Psoas muscle (tissue), 8 donors: ENCODE data around the gene MEMO1. TPM values are rescaled to one million over a fixed set of nuclear protein-coding genes. Genes with fewer than 3 reads are reported as not detected.

Experiments used
- ATAC-seq, 4 donors: fragments of 200-7000 bp; cut with Tn5 transposase; one replicate each; pipeline ENCODE4 v1.9.1; 2020; ENCODE audit warnings: moderate library complexity in 3 of 4, mild to moderate bottlenecking in 2 of 4
- DNase-seq, 2 donors: peaks; one replicate each; pipeline ENCODE4 v3.0.0-alpha.2; 2020
- H3K27ac ChIP-seq: fragments of 200-600 bp; one replicate; pipeline ENCODE4 v1.8.0; 2022
- H3K27me3 ChIP-seq, 3 donors: fragments of 200-600 bp in 1 of 3; one replicate each; pipeline versions ENCODE4 v1.6.1 to v1.8.0; 2013 to 2022; ENCODE audit warnings: low read length in 2 of 3, mild to moderate bottlenecking in 2 of 3, moderate library complexity in 1 of 3; ENCODE audit not compliant: insufficient read depth in 3 of 3
- H3K36me3 ChIP-seq, 2 donors: fragments of 200-600 bp in 1 of 2; one replicate each; pipeline versions ENCODE4 v1.6.1 to v1.8.0; 2013 to 2022; ENCODE audit warnings: low read depth in 1 of 2, mild to moderate bottlenecking in 1 of 2, moderate library complexity in 1 of 2; ENCODE audit not compliant: insufficient read depth in 1 of 2
- H3K4me1 ChIP-seq: fragments of 200-600 bp; one replicate; pipeline ENCODE4 v1.8.0; 2022
- H3K4me3 ChIP-seq: fragments of 200-600 bp; one replicate; pipeline ENCODE4 v1.8.0; 2022; ENCODE audit warnings: mild to moderate bottlenecking
- H3K9me3 ChIP-seq: fragments of 200-600 bp; one replicate; pipeline ENCODE4 v1.8.0; 2022
- CTCF ChIP-seq: fragments of 200-600 bp; IDR thresholded peaks from one replicate; pipeline ENCODE4 v1.8.0; 2022; ENCODE audit warnings: antibody characterized with exemption
- WGBS, 3 donors: extraction: QIAGEN DNeasy Blood & Tissue Kit; methylation state at CpG; one replicate each; pipeline versions ENCODE4 v1.1.6 to v1.1.7; 2013; 5-methylcytosine and 5-hydroxymethylcytosine counted together
- intact Hi-C, 2 donors: fragments of 100-400 bp; cut with DNase I; formaldehyde crosslinking; loops; one replicate each; pipeline versions ENCODE4 v1.11.0 to v1.14.2; 2022
- polyA plus RNA-seq, 3 donors: library from polyadenylated mRNA; stranded (reverse); fragments of 200-250 nt; gene quantifications; one replicate each; pipeline ENCODE4 v1.2.3, GENCODE V29; 2013
- total RNA-seq, 4 donors: library from RNA; stranded (reverse); fragmentation: NEBNext Ultra II Directional in 2 of 4; extraction: Animal tissue kit (Norgen Biotek cat#: 25700) in 2 of 4; gene quantifications; one replicate each; pipeline versions ENCODE4 v1.2.1 to v1.2.4, GENCODE V29; 2021 to 2023
- donor health status: healthy with polysubstance abuse.
- donor health status: DM: no; HTN: no; CAD: no; lungs with moderate emphysema.
- donor health status: Bipolar disorder and iron deficiency.
- donor health status: healthy.
- donor health status: DM: yes; HTN: yes; CAD: no.
- donor health status: DM: no; HTN: no; CAD: no.
- donor health status: DM: no; HTN: no; CAD: no.
- donor health status: DM: yes; HTN: yes; CAD: no.

MEMO1 gene
- total and polyA plus RNA-seq, 7 donors = 40.0 to 86.8 (median 56.0) TPM

- H3K27me3 ChIP-seq = no peaks in the 10 kb centered on the region
- DNase-seq (no peak), ATAC-seq (peak; percentile 56 to 77 (median 62))
- peak overlapping the region; percentile 84 for H3K27ac ChIP-seq
- WGBS, 3 donors = 57 to 78% (median 63%) methylated on average over 5 of the region's 5 CpGs
- H3K36me3 ChIP-seq = no peaks in the 10 kb centered on the region
- H3K4me1 ChIP-seq = peaks cover 59% of the 10 kb centered on the region
- TF ChIP-seq CTCF = no peak
- intact Hi-C loops = no loop called here
- no peaks in the 10 kb centered on the region for H3K9me3 ChIP-seq
- no peak overlapping the region for H3K4me3 ChIP-seq
Measured at GRCh38 chr2:31983762-31984467, 26.9 kb downstream of the MEMO1 start.

- no peak for TF ChIP-seq CTCF
- Histone ChIP-seq H3K4me1 (peaks cover 46% of the 10 kb centered on the region), H3K36me3 (no peaks in the 10 kb centered on the region), H3K27me3 (no peaks in the 10 kb centered on the region), H3K9me3 (no peaks in the 10 kb centered on the region), H3K4me3 (no peak overlapping the region), H3K27ac (peak overlapping the region; percentile 66)
- DNase-seq (no peak), ATAC-seq (peak; percentile 52 to 75 (median 66))
- intact Hi-C loops = no loop called here
- WGBS, 3 donors = 68 to 75% (median 69%) methylated on average over 6 of the region's 6 CpGs
Measured at GRCh38 chr2:31980674-31981356, 30.0 kb downstream of the MEMO1 start.

- 74 to 85% (median 79%) methylated on average over 3 of the region's 3 CpGs for WGBS, 3 donors
- TF ChIP-seq CTCF = no peak
- Histone ChIP-seq H3K27me3 (no peaks in the 10 kb centered on the region), H3K27ac (no peak overlapping the region), H3K4me3 (no peak overlapping the region), H3K9me3 (no peaks in the 10 kb centered on the region), H3K4me1 (peaks cover 52% of the 10 kb centered on the region), H3K36me3 (no peaks in the 10 kb centered on the region)
- DNase-seq (no peak), ATAC-seq (no peak)
- intact Hi-C loops = no loop called here
Measured at GRCh38 chr2:31979956-31980355, 30.9 kb downstream of the MEMO1 start.

- intact Hi-C loops = no loop called here
- Histone ChIP-seq H3K4me1 (peaks cover 49% of the 10 kb centered on the region), H3K36me3 (no peaks in the 10 kb centered on the region), H3K9me3 (no peaks in the 10 kb centered on the region), H3K27me3 (no peaks in the 10 kb centered on the region), H3K4me3 (no peak overlapping the region), H3K27ac (no peak overlapping the region)
- WGBS, 3 donors = 87 to 96% (median 93%) methylated on average over 3 of the region's 3 CpGs
- ATAC-seq = no peak
- TF ChIP-seq CTCF = no peak
- DNase-seq = no peak
Measured at GRCh38 chr2:31979018-31979417, 31.8 kb downstream of the MEMO1 start.
